ENCODE data around the gene KRT83.

DNA sequence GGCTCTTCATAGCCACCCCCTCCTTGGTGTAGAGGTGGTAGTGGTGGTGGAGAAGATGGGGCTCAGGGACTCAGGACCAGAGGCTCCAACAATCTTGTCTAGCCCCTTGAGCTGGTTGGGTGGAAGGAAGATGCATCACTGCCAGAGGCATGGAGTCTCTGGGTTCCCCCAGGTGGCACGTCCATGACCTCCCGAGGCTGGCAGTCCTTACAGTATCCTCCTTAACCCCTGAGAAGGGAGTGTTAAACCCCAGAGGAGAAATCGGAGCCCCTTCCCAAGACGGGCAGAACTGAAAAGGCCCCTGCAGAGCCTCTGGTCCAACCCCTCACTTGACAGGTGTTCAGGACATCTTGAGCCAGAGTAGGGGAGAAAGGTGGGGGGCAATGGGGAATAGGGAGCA lies 9.1 kb downstream of the KRT83 start:
- TF ChIP-seq, protein P1, sequence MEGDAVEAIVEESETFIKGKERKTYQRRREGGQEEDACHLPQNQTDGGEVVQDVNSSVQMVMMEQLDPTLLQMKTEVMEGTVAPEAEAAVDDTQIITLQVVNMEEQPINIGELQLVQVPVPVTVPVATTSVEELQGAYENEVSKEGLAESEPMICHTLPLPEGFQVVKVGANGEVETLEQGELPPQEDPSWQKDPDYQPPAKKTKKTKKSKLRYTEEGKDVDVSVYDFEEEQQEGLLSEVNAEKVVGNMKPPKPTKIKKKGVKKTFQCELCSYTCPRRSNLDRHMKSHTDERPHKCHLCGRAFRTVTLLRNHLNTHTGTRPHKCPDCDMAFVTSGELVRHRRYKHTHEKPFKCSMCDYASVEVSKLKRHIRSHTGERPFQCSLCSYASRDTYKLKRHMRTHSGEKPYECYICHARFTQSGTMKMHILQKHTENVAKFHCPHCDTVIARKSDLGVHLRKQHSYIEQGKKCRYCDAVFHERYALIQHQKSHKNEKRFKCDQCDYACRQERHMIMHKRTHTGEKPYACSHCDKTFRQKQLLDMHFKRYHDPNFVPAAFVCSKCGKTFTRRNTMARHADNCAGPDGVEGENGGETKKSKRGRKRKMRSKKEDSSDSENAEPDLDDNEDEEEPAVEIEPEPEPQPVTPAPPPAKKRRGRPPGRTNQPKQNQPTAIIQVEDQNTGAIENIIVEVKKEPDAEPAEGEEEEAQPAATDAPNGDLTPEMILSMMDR (conservative IDR thresholded peaks at IDR 0.05; ENCODE audit: low read length): no peak
- TF ChIP-seq EZH2phosphoT487 (IDR thresholded peaks at IDR 0.05; ENCODE audit: borderline replicate concordance): no peak

All from Loucy (cell line).